PFSK-1 (cell line): ENCODE data around the gene RGL4.

ENCODE experiments used
- POLR2AphosphoS5 ChIP-seq: IDR thresholded peaks from 2 replicates; pipeline ENCODE4 v1.6.1; 2012; ENCODE audit warnings: low read depth, mild to moderate bottlenecking, control low read depth, low read length, moderate library complexity
- REST ChIP-seq, 2 experiments: IDR thresholded peaks; 2 replicates each; pipeline versions ENCODE4 v1.6.1 to v1.8.0; 2011 to 2012; ENCODE audit warnings: low read depth in 2 of 2, low read length in 2 of 2, control low read depth in 1 of 2, inconsistent platforms in 1 of 2, mild to moderate bottlenecking in 1 of 2, moderate library complexity in 1 of 2; ENCODE audit not compliant: insufficient read depth in 1 of 2

GRCh38 chr22:23649071-23649501, 41.7 kb upstream of the RGL4 start:
- TF ChIP-seq REST (IDR thresholded peaks at IDR 0.05; ENCODE audit: insufficient read depth in 1 of 2, low read depth in 2 of 2, low read length in 2 of 2) = no peak
- TF ChIP-seq POLR2AphosphoS5 = no peak
